ENCODE results near the gene VIT.

Gene VIT

DNA sequence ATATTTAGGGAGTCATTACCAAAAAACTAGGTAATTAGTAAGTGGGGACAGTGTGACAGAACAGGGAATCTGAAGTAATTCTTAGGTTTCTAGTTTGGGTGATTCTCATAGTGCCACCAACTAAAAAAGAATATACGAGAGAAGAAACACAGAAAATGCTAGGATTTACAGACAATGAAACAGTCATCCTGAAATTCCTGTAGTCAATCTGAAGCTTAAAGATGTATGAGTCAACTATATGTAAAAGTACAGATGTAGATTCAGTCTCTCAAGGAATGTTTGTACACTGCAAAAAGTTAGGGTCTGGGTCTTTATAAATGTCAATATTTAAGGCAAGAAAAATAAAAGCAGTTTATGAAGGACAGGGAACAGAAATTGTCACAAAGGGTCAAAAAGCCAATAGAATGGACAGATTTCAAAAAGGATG lies 162.9 kb downstream of the VIT start:
- no peak for DNase-seq (ENCODE audit: low read depth in 2 of 2)

DNA sequence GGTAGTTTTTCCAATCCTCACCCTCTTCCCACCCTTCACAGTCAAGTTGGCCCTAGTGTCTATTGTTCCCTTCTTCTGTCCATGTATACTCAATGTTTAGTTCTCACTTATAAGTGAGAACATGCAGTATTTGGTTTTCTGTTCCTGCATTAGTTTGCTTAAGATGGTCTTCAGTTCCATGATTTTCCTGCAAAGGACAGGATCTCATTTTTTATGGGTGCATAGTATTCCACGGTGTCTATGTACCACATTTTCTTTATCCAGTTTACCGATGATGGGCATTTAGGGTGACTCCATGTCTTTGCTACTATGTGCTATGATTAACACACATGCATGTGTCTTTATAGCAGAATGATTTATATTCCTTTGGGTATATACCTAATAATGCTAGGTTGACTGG lies 165.4 kb downstream of the VIT start:
- no peak for DNase-seq (ENCODE audit: low read depth in 2 of 2)
